ENCODE results near the gene CSMD2.

The CSMD2 gene

DNA sequence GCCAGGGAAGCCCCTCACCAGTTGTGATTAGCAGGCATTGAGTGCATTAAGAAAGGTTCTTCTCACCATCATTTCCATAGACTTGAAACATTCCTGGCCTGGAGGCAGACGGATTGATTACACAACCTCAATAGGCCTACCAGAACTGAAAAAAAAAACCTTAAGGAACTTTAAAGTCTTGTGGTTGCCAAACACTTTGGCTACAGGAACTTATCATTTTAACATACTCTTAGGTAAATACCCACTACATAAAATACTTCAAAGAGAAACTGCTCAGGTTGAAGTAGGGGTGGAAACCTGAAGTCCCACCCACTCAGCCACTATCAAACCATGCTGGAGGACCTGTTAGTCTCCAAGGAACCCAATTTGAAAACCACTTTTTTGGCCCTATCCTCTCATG is 323.5 kb downstream of the CSMD2 start:
- DNase-seq, result no peak

DNA sequence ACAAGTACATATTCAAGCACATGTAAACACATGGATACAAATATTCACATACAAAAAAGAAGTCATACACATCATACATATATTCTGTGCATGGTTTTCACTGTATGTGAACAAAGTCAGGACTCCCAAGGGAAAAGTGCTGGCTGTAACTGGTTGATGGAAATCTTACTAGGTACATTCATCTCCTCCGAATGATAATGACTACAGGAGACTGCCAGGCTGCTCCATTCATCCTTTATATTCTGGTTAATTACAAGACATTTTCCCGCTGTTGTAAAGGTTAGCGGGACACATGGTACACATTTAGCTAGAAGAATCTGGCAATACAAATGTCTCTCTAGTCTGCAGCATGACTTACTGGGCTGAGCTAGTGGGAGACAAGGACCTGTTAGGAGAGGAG is 327.4 kb downstream of the CSMD2 start:
- DNase-seq, result no peak

DNA sequence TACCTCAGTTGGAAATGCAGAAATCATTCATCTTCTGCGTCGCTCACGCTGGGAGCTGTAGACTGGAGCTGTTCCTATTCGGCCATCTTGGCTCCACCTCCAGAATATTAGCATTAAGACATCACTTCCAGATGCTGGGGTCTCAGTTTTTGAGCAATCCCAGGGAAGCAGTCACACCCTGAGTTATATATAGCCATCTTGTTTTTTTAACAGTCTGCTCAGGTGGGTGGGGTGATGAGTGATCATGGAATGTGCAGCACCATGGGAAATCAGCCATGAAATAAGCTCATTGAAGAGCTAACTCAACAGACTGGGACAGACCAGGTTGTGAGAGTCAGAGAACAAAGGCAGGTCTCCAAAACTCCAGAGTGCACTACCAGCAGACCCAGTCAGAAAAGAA is 328.1 kb downstream of the CSMD2 start:
- DNase-seq, result no peak

DNA sequence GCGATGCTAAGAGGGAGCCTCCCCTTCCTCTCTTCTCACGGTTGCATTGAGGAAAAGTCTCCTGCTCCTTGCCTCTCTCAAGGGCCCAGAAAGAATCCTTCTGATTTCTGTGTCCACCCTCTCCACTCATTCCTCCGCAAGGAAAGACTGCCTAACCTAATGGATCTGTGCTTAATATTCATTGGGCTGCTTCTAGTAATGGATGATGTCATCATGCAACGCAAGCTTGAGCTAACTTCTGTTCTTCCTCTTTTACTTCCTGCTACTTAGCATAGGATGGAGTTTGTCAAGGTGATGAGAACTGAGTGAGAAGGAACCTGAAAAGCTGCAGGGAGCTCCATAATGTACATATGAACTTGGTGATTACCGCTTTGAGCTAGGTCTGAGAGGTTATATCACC is 336.4 kb downstream of the CSMD2 start:
- no peak for DNase-seq

DNA sequence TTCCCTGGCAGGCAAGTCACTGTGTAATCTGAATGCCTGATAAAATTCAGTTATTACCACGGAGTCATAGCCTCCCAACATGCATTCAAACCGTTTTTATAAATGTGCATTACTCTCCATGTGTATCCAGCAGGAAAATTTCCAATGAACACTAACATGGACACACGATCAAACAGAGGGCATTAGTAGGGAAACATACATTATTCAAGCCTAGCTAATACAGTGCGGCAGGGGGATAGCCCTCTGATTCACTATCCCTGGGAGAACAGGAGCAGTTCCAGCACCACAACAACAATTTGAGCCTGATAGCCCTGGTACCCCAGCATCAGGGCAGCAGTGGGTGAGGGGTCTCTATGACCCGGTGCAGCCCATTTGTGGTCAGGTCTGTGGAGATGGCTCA is 337.0 kb downstream of the CSMD2 start:
- no peak for DNase-seq

DNA sequence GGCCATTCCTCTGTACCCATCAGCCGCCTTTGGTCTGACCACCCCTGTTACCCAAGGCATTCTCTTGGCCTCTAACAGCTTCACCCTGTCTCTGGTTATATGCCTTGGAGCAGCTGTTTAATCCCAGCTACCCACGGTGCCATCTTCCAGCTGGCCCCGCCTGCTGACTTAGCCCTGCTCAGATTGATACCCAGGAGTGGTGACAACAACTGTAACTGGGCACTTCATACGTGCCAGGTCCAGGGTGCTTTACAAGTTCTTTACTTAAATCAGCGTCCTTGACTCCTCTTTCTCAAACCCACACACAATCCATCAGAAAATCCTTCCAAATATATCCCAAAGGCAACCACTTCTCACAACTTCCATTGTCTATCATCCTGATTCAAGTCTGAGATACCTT is 338.3 kb downstream of the CSMD2 start:
- no peak for DNase-seq

DNA sequence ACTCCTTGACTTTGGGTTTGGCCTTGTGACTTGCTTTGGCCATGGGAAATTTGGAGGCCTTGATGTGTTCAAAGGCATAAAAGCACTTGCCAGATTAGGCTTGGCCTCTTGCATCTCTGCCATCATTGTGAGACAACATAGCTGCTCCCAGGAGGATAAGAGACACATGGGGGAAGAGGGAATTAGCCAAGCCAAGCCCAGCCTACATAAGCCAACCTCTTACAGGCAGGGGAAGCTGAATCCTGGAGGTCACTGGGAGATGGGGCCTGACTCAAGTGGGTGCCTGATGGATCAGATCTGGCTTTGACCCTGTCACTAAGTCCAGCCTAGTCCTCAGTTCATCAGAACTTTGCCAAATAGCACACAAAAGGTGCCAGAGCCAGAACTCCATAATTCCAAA is 338.7 kb downstream of the CSMD2 start:
- no peak for DNase-seq

DNA sequence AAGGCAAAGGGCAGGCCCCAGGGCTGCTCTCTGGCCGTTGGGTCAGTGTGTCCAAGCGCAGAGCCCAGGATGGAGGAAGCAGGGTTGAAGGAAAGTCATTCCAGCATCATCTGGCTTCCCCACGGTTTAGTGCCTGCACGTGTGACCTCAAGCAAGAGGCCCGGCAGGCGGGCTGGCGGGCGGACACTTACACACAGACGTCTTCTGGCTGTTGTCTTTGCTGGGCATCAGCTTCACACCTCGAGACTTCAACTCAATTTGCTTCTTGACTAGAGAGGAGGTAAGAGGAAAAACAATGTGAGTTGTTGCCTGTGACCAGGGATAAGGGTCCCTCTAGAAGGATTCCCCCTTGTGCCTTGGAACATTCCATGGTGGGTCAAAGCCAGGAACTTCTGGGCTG is 339.5 kb downstream of the CSMD2 start:
- DNase-seq, result no peak

DNA sequence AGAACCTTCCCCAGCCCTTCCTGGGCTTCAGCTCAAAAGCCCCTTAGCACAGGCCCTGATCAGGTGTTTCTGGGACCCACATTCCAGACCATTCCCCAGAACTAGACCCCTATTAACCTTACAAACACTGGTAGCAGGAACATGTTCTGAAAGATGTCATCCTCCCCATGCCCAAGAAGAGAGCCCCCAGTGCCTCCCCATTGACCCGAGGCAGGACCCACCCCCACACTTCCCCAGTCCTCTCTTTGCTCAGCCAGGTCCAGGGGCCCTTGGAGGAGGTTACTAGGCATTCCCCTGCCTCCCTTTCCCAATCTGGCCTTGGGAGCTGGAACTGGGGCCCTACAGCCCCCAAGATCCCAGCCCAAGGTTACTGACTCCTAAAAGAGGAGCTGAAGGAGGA is 340.1 kb downstream of the CSMD2 start:
- no peak for DNase-seq

DNA sequence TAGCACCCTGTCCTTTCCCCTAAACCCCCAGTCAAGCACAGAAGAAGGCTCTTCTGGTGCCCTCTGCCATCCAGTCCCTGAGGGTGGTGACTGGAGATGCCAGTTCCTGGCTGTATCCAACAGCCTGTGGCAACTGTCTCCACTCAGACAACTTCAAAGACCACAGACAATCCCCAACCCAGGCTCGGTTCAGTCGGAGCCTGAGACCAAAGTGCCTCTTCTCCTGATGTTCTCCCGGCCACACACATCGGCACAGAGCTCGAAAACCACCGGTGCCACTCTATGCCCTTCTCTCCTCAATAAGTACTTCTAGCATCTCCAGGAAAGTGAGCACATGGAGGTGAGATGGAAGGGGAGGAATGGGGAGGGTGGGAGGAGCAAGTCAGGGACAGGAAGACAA is 340.7 kb downstream of the CSMD2 start:
- DNase-seq, result no peak

DNA sequence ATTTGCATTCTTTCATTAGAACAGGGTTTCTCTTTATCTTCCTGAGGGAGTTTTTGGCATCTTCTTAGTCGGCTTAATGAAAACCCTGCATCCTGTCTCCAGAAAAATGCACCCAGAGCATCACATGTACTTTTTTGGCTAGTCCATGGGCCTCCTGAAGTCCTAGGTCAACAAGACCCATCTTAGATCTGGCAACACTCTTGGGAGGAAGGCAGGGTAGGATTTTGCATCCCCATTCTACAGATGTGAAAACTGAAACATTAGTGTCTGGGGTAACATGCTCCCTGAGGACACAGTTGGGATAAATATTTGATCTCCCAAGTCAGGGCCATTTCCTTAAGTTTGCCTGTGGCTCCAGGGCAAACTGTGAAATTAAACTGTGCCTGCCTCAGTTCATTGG is 341.2 kb downstream of the CSMD2 start:
- no peak for DNase-seq

DNA sequence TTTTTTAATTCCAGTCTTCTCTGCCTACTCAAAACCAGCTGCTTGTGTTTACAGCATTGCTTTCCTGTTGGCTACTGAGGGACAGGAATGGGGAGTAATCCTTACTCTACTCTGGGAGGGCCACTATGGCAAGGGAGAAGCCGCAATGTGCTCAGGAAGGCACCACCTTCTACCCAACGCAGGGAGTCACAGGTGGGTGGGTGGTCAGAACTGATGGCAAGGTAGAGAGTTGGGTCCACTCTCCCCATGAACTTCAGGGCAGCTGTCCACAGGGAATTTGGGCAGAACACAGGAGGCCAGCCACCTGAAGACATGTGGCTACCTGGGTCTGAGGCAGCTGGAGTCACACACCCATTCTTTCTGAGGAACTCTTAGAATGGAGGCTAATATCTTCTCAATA is 341.6 kb downstream of the CSMD2 start:
- no peak for DNase-seq

DNA sequence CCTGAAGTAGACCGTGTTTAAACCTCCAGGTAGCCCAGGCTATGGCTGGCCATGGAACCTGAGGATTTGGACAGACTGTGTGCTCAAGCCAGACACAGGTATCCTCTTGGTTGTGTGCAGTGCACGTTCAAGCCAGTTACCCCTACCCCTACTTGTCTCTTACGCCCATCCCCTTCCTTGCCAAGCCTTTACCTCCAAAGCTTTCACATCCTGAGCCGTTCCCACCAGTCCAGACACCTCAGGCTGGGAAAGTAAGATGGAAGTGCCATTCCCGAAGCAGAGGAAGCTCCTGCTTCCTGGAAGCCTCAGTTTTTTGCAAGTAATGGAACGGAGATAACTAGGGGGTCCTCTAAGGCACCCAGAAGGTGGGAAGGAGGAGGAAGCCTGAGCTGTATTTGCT is 342.6 kb downstream of the CSMD2 start:
- DNase-seq, result no peak

DNA sequence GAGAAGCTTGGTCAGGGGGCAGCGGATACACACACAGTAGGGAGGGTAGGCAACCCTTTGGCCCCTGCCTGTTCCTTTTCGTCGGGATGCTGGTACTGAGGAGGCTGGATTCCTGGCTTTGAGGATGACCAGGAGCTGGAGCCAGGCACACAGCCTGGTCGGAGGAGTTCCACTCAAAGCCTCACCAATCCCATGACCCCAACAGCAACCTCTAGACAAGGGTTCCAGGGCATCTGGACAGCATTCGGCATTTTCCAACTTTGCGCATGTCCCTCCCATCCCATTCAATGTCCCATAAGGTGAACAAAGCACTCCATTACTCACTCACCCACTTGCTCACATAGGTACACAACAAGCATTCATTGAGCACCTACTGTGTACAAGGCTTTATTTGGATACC is 343.7 kb downstream of the CSMD2 start:
- DNase-seq, result no peak

DNA sequence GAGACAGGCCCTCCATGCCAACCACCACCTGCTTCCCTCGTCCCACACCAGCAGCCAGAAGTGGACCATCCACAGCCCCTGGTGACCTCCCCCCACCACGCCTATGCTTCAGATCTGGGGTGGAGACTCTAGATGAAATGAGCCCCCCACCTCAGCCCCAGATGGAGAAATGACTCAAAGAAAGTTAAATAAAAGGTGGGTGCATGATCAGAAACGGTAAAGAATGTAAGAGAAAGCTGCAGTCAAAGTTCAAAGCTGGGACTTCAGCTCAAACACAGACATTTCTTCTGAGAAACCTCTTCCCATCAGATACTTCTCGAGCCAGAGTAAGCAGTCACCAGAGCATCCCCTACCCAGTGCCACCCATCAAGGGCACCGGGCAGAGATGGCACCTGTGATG is 344.2 kb downstream of the CSMD2 start:
- no peak for DNase-seq

DNA sequence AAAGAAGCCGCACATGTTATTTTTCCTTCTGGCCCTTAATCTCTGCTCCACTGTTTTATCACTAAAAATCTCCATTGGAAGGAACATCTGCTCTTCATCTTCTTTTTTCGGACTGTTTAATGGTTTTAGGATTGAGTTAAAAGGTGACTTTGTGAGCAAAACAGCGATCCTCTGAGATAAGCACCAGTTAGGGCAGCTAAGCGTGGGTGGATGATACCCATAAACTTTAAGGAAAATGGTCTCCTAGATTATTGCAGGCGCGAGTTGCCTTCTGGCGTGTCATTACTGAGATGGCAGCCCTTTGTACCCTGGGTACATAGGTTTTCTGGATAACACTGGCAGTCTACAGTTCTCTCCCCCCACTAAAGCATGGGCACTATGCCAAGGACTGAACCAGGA is 345.1 kb downstream of the CSMD2 start:
- no peak for DNase-seq

DNA sequence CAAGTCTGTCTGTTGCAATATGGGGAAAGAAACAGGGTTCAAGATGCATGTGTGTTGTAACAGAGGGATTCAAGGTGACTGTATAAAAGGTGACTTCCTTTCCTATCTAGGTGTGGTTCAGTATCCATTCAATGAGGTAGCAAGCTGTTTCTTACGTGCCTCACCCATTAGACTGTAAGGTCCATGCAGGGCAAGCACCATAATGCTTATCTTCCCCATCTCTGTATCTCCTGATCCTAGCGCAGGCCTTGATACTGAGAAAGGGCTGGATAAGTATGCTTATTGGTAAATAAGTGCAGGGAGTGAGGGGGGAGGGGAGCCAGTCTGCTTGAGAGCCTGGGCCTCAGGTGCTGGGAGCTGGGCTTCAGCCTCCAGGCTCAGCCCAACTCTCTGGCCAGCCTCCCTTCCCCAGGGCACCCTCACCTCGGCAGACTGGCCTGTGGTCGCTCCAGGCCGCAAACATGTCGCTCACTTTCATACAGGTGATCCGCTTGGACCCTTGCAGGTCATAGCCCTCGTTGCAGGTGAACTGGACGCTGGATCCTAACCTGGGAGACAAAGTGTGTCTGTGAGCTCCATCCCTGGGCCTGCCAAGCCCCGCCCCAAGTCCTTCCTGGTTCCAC is 345.6 kb downstream of the CSMD2 start:
- no peak for DNase-seq

DNA sequence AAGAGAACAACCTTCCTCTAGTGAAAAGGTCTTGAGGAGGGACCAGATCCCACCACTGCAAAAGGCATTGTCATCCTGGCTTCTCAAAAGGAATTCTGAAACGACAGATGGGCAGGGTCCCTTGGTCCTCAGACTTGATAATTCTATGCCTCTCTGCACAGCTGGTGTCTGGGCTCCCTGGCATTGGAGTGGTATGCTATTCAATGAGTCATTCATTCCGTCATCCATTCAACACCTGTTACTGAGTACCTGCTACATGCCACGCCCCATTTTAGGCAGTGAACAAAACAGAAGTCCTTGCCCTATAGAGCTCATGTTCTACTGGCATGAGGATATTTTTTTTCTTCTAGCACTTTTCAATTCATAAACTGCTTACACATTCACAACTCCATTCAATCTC is 347.0 kb downstream of the CSMD2 start:
- DNase-seq, result no peak

DNA sequence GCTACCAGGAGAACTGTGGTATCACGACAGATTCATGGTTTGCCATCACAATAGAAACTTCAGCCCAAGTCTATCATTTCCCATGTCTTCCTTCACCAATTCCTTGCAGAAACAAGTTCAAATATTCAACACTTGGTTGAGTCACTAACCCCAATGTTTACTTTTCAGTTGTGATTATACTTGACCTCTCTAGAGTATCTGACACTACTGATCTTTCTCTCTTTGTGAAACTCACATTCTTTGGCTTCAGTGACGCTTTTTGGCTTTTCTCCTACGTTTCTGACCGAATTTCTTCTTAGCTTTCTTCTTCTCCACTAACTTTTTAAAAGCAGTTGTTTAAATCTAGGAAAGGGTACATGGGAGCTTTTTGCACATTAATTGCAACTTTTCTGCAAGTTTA is 350.0 kb downstream of the CSMD2 start:
- no peak for DNase-seq

DNA sequence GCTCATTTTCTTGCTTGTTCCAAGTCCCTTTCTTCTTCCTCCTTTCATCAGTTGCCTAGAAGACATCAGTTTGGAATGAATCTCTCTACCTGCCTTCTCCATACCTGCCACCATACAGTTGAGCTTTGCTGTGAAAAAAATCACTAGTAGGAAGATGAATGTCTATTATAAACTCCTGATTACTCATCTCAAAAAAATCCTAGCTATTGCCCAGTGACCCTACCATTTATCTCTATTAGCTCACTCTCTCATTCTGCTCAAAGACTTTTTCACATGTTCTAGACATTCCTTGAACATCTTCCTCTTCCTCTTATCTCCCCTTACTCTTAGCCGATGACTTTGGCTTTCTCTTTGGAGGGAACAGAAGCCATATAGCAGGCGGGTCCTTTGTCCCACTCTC is 350.9 kb downstream of the CSMD2 start:
- DNase-seq, result no peak

DNA sequence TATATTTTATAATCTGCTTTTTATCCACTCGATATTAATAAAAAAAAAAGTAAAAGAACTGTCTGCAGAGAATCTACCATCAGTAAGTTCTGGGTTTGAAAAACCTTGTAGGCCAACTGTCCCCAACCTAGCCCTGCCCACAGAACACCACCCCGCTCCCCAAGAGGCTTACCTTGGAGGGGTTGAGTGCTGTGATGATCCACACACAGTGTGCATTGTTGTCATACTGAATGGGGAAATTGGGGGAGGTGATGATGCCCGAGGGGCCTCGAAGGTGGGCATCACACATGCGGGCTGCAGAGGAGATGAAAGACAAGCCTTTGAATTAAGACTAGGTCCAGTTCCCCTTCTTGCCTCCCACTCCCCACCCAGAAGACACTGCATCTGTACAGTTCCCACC is 354.5 kb downstream of the CSMD2 start:
- DNase-seq, result no peak

DNA sequence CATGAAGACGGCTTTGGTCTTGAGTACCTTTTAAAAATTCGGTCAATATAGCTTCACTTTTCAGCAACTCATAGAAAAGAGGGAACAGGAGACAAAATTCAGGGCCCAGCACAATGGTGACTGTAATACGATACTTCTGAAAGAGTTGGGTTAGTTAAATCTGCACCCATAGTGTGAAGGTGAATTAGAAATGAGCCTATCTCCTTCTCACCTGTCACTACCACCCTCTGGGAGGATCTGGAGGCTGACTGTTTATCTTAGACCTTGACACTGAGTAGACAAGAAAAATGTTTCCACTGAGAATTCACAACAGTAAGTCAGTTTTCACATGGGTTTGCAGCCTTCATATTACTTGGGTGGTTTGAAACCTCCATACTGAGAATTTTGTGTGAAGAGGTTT is 359.0 kb downstream of the CSMD2 start:
- no peak for DNase-seq

DNA sequence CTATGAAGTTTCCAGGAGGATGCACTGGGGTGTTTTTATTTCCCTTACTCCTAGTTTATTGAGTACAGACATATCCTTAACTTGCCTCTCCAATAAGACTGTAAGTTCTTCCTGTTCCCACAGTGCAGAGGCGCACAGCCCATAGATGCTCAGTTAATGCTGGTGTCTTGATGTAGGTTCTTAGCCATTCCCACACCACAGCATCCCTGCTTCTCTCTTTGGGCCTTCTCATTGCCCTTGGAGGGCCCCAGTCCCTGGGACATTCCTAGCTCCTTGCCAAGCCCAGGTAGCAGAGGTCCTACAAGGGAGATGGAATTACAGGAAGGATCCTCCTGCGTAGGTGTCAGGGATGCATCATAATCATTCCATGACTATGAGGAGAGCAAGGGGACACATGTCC is 362.8 kb downstream of the CSMD2 start:
- DNase-seq, result no peak

DNA sequence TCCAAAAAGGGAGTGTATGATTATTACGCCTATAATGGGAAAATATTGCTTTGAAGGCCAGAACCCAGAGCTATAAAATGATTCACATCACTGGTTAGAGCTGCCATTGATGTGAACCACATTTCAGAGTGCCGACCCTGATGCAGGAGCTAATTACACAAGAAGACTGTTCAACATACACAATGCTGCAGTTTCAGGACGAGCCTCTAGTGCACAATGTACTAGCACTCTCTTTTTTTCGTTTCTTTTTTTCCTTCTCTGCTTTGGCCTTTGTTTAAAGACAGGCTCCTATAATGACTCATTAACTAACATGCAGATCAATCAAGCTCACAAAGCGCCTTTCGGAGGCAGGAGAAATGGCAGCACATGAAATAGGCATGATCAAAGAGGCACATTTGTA is 367.2 kb downstream of the CSMD2 start:
- DNase-seq, result no peak

DNA sequence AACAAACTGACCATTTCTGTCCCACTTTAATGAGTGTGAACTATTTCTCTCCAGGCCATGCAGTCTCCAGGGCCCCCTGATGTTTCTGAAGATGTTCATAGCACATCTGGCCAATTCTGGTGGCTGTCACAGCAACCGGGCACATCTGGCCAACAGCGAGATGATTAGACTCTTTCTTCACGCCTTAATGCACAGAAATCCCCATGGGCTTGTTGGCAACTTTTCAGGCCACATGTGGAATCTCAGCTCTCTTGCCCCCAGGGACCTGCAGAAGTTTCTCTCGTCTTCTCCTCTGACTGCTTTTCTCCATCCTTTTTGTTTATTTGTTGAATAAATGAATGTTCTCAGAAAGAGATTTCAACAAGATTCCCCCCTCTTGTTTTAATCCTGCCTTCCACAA is 372.4 kb downstream of the CSMD2 start:
- no peak for DNase-seq

DNA sequence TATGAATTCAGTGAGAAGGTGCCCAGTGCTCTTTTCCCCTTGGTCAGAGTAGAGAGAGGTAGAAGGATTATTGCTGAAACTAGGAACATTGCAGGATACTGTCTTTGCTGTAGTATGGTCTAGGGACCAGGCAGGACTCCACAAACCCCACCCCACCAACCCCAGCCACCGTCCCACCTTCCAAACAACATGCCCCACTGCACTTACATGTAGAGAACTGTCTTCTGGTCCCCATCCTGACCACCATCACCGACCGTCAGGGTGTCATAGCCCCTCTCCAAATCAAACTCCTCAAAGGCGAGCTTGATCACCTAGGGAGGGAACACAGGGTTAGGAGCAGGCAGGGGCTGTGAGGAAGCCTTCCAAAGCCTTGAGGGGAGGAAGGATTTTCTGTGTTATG is 372.8 kb downstream of the CSMD2 start:
- DNase-seq, result no peak

Data from NCI-H2081 treated with DMSO at 0.1 percent for 48 hours (cell line).